Esophagus muscularis mucosa (tissue), 4 donors: ENCODE measurements around the gene FBH1. TPM values are rescaled to one million over a fixed set of nuclear protein-coding genes. Genes with fewer than 3 reads are reported as not detected.

Experiments used
- DNase-seq: peaks from one replicate; pipeline ENCODE4 v3.0.0-alpha.2; 2017; ENCODE audit errors: extremely low spot score
- H3K27ac ChIP-seq, 4 donors: fragments of 200-600 bp; sonication (generic); replicated peaks in 1 of 4; 1 replicate in 3 of 4; 2 replicates in 1 of 4; pipeline ENCODE4 v1.5.1; 2016 to 2019; ENCODE audit warnings: mild to moderate bottlenecking in 1 of 4
- H3K27me3 ChIP-seq, 4 donors: fragments of 200-600 bp; sonication (generic); one replicate each; pipeline versions ENCODE4 v1.5.1 to v1.6.0; 2016 to 2019
- H3K36me3 ChIP-seq, 4 donors: fragments of 200-600 bp; sonication (generic); one replicate each; pipeline ENCODE4 v1.5.1; 2016 to 2019
- H3K4me1 ChIP-seq, 4 donors: fragments of 200-600 bp; sonication (generic); one replicate each; pipeline ENCODE4 v1.5.1; 2016 to 2019
- H3K4me3 ChIP-seq, 4 donors: fragments of 200-600 bp; sonication (generic); 1 replicate in 2 of 4; 2 replicates in 2 of 4; pipeline ENCODE4 v1.5.1; 2016 to 2019; ENCODE audit warnings: mild to moderate bottlenecking in 4 of 4, moderate library complexity in 1 of 4
- H3K9me3 ChIP-seq, 4 donors: fragments of 200-600 bp; sonication (generic); 1 replicate in 3 of 4; 2 replicates in 1 of 4; pipeline ENCODE4 v1.5.1; 2016 to 2019
- EP300 ChIP-seq: sonication (generic); formaldehyde crosslinking; IDR thresholded peaks from one replicate; pipeline ENCODE4 v1.6.1; 2017; ENCODE audit warnings: antibody characterized with exemption
- POLR2A ChIP-seq: fragments of 450-650 bp; IDR thresholded peaks from one replicate; pipeline ENCODE4 v1.6.1; 2017; ENCODE audit warnings: antibody characterized with exemption, moderate library complexity, mild to moderate bottlenecking, low read depth
- POLR2AphosphoS5 ChIP-seq, 2 donors: sonication (generic); formaldehyde crosslinking; IDR thresholded peaks; one replicate each; pipeline ENCODE4 v1.6.1; 2017; ENCODE audit warnings: antibody characterized with exemption in 2 of 2
- WGBS: methylation state at CpG from one replicate; pipeline ENCODE4 v1.1.5; 2018; 5-methylcytosine and 5-hydroxymethylcytosine counted together
- intact Hi-C: fragments of 100-400 bp; cut with DNase I; formaldehyde crosslinking; loops from one replicate; pipeline ENCODE4 v1.15.1; 2023
- total RNA-seq, 4 donors: library from RNA; depleted of rRNA; stranded (reverse); fragments of >200 nt; gene quantifications; one replicate each; pipeline versions ENCODE4 v1.1.0 to v1.2.1, GENCODE V29; 2016
- TF ChIP-seq, protein P1 (sequence below), 3 experiments: fragments of 200-600 bp in 2 of 3; fragments of 450-650 bp in 1 of 3; sonication (generic) in 2 of 3; IDR thresholded peaks; one replicate each; pipeline ENCODE4 v1.5.1; 2017 to 2019; ENCODE audit warnings: antibody characterized with exemption in 3 of 3, mild to moderate bottlenecking in 2 of 3, moderate library complexity in 1 of 3

FBH1 gene
- total RNA-seq, 4 donors from 2014 or later = 90.3 to 93.0 (median 92.3) TPM

DNA sequence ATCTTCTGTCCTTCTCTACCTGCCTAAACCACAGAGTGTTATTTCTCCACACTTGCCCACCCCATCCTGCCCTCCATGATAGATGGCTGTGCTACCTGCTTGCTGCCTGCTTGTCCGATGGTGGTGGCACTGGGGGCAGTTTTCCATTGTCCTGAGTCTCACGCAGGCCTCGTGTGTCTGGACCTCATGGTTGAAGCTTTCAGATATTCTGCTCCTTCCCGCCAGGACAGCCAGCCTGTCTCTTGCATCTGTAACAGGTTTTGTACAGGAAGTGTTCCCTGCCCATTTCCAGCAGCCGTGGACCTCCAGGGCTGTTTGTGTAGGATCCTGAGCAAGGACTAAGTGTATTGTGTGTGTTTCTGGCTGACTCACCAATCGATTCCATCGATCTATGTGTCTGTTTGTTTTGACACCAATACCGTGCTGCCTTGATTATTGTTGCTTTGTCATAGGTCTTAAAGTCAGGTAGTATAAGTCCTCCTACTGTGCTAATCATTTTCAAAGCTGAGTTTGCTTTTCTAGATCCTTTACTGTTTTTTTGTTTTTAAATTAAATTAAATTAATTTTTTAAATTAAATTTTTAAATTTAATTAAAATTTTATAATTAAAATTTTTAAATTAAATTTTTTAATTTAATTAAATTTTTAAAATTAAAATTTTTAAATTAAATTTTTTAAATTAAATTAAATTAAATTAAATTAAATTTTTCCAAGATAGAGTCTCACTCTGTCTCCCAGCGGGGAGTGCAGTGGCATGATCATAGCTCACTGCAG is 78.8 kb downstream of the FBH1 start:
- no peak for DNase-seq
- peaks cover 0 to 17% (median 12%) of the 10 kb centered on the region in 4 donors for H3K4me1 ChIP-seq

GRCh38 chr10:5970066-5970465 is 80.0 kb downstream of the FBH1 start:
- 92% methylated on average over 2 of the region's 2 CpGs for WGBS

More for the DNA sequence above, 78.8 kb downstream of the FBH1 start:
- intact Hi-C loops = no loop called here
- Histone ChIP-seq H3K27me3 (no peaks in the 10 kb centered on the region), H3K4me3 (no peak overlapping the region), H3K27ac (no peak overlapping the region), H3K36me3 (peaks cover 0 to 29% (median 3%) of the 10 kb centered on the region in 4 donors), H3K9me3 (no peaks in the 10 kb centered on the region)
- TF ChIP-seq POLR2A (no peak), EP300 (no peak), POLR2AphosphoS5 (IDR thresholded peaks at IDR 0.05) (no peak)
- TF ChIP-seq, protein P1, sequence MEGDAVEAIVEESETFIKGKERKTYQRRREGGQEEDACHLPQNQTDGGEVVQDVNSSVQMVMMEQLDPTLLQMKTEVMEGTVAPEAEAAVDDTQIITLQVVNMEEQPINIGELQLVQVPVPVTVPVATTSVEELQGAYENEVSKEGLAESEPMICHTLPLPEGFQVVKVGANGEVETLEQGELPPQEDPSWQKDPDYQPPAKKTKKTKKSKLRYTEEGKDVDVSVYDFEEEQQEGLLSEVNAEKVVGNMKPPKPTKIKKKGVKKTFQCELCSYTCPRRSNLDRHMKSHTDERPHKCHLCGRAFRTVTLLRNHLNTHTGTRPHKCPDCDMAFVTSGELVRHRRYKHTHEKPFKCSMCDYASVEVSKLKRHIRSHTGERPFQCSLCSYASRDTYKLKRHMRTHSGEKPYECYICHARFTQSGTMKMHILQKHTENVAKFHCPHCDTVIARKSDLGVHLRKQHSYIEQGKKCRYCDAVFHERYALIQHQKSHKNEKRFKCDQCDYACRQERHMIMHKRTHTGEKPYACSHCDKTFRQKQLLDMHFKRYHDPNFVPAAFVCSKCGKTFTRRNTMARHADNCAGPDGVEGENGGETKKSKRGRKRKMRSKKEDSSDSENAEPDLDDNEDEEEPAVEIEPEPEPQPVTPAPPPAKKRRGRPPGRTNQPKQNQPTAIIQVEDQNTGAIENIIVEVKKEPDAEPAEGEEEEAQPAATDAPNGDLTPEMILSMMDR (IDR thresholded peaks at IDR 0.05) = no peak
- whole genome bisulfite sequencing = 90% methylated on average over 9 of the region's 9 CpGs

DNA sequence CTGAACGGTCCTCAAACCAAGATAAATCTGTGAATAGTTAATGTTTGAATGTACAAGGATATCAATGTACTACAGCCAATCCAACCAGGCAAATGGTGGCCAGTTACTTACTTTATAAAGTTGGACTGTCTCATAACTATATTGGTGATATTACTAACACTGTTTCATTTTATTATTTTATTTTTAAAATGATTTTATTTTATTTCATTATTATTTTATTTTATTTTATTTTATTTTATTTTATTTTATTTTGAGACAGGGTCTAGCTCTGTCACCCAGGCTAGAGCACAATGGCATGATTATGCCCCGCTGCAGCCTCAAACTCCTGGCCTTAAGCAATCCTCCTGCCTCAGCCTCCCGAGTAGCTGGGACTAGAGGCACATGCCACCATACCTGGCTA is 80.5 kb downstream of the FBH1 start:
- Histone ChIP-seq H3K9me3 (no peaks in the 10 kb centered on the region), H3K4me3 (no peak overlapping the region), H3K36me3 (peaks cover 0 to 15% (median 0%) of the 10 kb centered on the region in 4 donors), H3K4me1 (peaks cover 5 to 29% (median 17%) of the 10 kb centered on the region in 4 donors), H3K27ac (peak overlapping the region; percentile 49 to 63 (median 59)), H3K27me3 (no peaks in the 10 kb centered on the region)
- WGBS = 89% methylated on average over 3 of the region's 3 CpGs
- no peak for DNase-seq
- TF ChIP-seq EP300 (no peak), POLR2AphosphoS5 (IDR thresholded peaks at IDR 0.05) (no peak), POLR2A (no peak)
- TF ChIP-seq, protein P1 (IDR thresholded peaks at IDR 0.05) = no peak
- intact Hi-C loops = no loop called here

More at GRCh38 chr10:5970066-5970465, 80.0 kb downstream of the FBH1 start:
- no peaks in the 10 kb centered on the region for H3K27me3 ChIP-seq
- H3K36me3 ChIP-seq = peaks cover 0 to 19% (median 2%) of the 10 kb centered on the region in 4 donors
- no peaks in the 10 kb centered on the region for H3K9me3 ChIP-seq
- peak overlapping the region in 1 of 4 donors; percentile 63 for H3K27ac ChIP-seq
- intact Hi-C loops = no loop called here
- H3K4me3 ChIP-seq = no peak overlapping the region
- DNase-seq = no peak
- H3K4me1 ChIP-seq = peaks cover under 1 to 25% (median 12%) of the 10 kb centered on the region in 4 donors
- TF ChIP-seq POLR2AphosphoS5 (IDR thresholded peaks at IDR 0.05) (no peak), EP300 (no peak), POLR2A (no peak)
- TF ChIP-seq, protein P1 (IDR thresholded peaks at IDR 0.05) = no peak

- DNase-seq = peak; percentile 80
- Histone ChIP-seq H3K4me3 (no peak overlapping the region), H3K9me3 (no peaks in the 10 kb centered on the region), H3K4me1 (peaks cover 13 to 36% (median 19%) of the 10 kb centered on the region in 4 donors), H3K27ac (peak overlapping the region; percentile 49 to 63 (median 59)), H3K36me3 (peaks cover 0 to 7% (median 0%) of the 10 kb centered on the region in 4 donors), H3K27me3 (no peaks in the 10 kb centered on the region)
- WGBS = 61% methylated on average over 6 of the region's 8 CpGs
- TF ChIP-seq, protein P1 (IDR thresholded peaks at IDR 0.05) = no peak
- TF ChIP-seq POLR2AphosphoS5 (IDR thresholded peaks at IDR 0.05) = peak; percentile 42 to 51
- intact Hi-C loops = no loop called here
These were observed 81.3 kb downstream of the FBH1 start for GRCh38 chr10:5971315-5971832.
